Measurements from ENCODE around the gene KAZN.

DNA sequence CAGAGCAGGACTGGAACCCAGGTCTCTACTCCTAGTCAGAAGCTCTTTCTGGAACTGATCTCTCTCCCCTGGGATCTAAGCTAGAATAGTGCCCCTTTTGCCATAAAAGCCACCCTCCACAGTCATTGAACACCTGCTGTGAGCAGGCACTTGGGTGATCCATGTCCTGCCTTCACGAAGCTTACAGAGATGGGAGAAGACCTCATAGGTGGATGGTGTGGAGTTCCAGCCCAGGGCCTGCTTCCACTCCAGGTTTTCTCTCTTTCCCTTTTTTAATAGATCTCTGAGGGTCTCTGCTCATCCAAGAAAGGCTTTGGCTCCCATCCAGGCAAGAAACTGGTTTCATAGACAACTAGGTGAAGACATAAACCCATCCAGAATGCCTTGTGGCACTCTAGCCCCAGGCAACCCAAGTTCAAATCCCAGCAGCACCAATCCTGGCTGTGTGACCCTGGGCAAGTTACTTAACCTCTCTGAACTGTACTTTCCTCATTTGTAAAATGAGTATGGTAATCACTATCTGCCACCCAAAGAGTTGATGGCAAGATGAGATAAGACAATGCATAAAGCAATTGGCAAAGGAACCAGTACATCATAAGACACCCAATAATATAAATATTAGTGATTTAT lies 508.7 kb downstream of the KAZN start:
- no peak for TF ChIP-seq CTCF (conservative IDR thresholded peaks at IDR 0.05)
- no peak for TF ChIP-seq EZH2 (IDR thresholded peaks at IDR 0.05; ENCODE audit: low read depth)
